MV-4-11 (cell line): ENCODE results near the gene TSPAN9.

ENCODE experiments used
- DNase-seq: peaks from one replicate; lab custom pipeline; 2025; lab: John Stamatoyannopoulos, UW

TSPAN9 gene

GRCh38 chr12:3078086-3078820 is 1.1 kb downstream of the TSPAN9 start:
- DNase-seq: no peak

GRCh38 chr12:3081091-3081490 is 3.9 kb downstream of the TSPAN9 start:
- no peak for DNase-seq

GRCh38 chr12:3081886-3082285 is 4.7 kb downstream of the TSPAN9 start:
- DNase-seq: no peak

GRCh38 chr12:3083241-3083920 is 6.2 kb downstream of the TSPAN9 start:
- no peak for DNase-seq

GRCh38 chr12:3083921-3084347 is 6.8 kb downstream of the TSPAN9 start:
- no peak for DNase-seq

- DNase-seq: no peak
Observed at GRCh38 chr12:3084742-3085141, 7.6 kb downstream of the TSPAN9 start.

- DNase-seq: no peak
Observed at GRCh38 chr12:3085341-3086139, 8.4 kb downstream of the TSPAN9 start.

GRCh38 chr12:3086211-3086610 is 9.0 kb downstream of the TSPAN9 start:
- DNase-seq: no peak

- no peak for DNase-seq
Observed at GRCh38 chr12:3086729-3087323, 9.6 kb downstream of the TSPAN9 start.

GRCh38 chr12:3087758-3088650 is 10.8 kb downstream of the TSPAN9 start:
- no peak for DNase-seq

- DNase-seq: no peak
Observed at GRCh38 chr12:3089588-3089987, 12.4 kb downstream of the TSPAN9 start.

- no peak for DNase-seq
Observed at GRCh38 chr12:3090240-3091037, 13.3 kb downstream of the TSPAN9 start.

GRCh38 chr12:3091038-3091319 is 13.8 kb downstream of the TSPAN9 start:
- DNase-seq: no peak

- no peak for DNase-seq
Observed at GRCh38 chr12:3091382-3092241, 14.4 kb downstream of the TSPAN9 start.

GRCh38 chr12:3092764-3093163 is 15.6 kb downstream of the TSPAN9 start:
- no peak for DNase-seq

- no peak for DNase-seq
Observed at GRCh38 chr12:3097186-3097804, 20.1 kb downstream of the TSPAN9 start.

- no peak for DNase-seq
Observed at GRCh38 chr12:3097836-3098235, 20.7 kb downstream of the TSPAN9 start.

- DNase-seq: no peak
Observed at GRCh38 chr12:3098436-3098835, 21.3 kb downstream of the TSPAN9 start.

GRCh38 chr12:3099146-3099545 is 22.0 kb downstream of the TSPAN9 start:
- DNase-seq: no peak
